HG03108 (cell line): Measurements from ENCODE around the gene MYCL.
"Not testable (repeated sequence)": the region's sequence is repeated elsewhere in the genome, so short reads cannot be mapped to it uniquely, and the experiment has no call there.

ENCODE experiments used
- ATAC-seq: cut with Tn5 transposase; IDR thresholded peaks from one replicate; pipeline ENCODE4 v1.9.1; 2021; ENCODE audit warnings: moderate library complexity; ENCODE audit not compliant: unreplicated experiment

Gene MYCL

GRCh38 chr1:39919545-39919944 is 17.8 kb upstream of the MYCL start:
- no peak for ATAC-seq

- no peak for ATAC-seq
Measured at GRCh38 chr1:39917825-39918224, 16.1 kb upstream of the MYCL start.

DNA sequence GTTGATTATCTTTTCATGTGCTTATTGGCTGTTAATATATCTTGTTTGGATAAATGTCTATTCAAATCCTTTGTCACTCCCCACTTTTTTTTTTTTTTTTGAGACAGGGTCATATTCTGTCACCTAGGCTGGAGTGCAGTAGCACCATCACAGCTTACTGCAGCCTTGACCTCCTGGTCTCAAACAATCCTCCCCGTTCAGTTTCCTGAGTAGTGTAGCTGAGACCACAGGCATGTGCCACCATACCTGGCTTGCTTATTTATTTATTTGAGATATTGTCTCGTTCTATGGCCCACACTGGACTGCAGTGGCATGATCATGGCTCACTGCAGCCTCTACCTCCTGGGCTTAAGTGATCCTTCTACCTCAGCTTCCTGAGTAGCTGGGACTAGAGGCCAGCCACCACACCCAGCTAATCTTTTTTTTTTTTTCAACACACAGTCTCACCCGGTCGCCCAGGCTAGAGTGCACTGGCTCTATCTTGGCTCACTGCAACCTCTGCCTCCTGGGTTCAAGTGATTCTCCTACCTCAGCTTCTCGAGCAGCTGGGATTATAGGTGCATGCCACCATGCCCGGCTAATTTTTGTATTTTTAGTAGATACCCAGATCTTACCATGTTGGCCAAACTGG is 13.9 kb upstream of the MYCL start:
- no peak for ATAC-seq

GRCh38 chr1:39913136-39913535 is 11.4 kb upstream of the MYCL start:
- ATAC-seq: not testable (repeated sequence)

GRCh38 chr1:39910263-39910662 is 8.5 kb upstream of the MYCL start:
- no peak for ATAC-seq

GRCh38 chr1:39908534-39908933 is 6.8 kb upstream of the MYCL start:
- no peak for ATAC-seq

DNA sequence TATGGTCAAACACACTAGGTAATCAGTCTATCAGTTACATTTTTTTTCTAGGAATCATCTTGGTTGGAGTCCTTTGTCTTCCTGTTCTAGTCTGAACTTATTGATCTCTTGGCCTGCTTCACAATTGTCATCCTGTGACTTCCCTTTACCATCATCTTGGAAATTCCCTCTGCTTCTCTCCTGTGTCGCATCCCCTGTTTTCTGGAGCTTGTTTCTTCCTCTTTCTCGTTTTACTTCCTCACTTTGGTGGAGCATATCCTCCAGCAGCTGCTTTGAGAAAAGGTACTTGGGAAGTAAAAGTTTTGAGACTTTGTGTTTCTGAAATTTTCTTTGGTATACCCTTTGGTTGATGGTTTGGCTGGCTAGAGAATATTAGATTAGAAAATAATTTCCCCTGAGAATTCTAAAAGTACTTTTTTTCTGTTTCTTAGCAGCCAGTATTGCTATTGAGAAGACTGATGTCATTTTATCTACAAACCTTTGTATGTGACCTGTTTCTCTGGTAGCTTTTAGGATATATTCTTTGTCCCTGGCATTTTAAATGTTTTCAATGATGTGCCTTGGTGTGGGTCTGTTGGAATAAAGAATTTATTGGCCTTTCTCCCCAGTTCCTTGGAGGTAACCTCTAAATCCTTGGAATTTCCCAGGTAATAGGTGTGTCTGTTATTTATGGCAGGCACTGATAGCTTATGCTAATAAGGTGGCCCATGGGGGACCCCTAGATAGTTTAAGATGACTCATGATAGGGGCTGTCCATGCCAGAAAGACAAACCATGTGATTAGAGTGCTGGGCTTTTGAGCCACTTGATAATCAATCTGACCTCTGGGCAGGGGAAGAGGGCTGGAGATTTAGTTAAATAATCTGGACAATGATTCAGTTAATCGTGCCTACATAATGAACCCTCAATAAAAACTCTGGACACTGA is 6.1 kb upstream of the MYCL start:
- ATAC-seq: no peak

DNA sequence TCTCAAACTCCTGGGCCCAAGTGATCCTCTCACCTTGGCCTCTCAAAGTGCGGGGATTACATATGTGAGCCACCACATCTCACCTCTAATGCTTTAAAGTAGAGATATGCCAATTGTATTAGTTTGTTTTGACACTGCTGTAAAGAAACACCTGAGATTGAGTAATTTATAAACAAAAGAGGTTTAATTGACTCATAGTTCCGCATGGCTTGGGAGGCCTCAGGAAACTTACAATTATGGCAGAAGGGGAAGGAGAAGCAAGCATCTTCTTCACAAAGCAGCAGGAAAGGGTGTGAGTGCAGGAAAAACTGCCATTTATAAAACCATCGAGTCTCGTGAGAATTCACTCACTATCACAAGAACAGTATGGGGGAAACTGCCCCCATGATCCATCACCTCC is 3.5 kb upstream of the MYCL start:
- no peak for ATAC-seq

- ATAC-seq: no peak
Measured at GRCh38 chr1:39902460-39902807, 717 bp upstream of the MYCL start.

GRCh38 chr1:39901464-39901713 is 328 bp downstream of the MYCL start:
- ATAC-seq: peak; percentile 4

DNA sequence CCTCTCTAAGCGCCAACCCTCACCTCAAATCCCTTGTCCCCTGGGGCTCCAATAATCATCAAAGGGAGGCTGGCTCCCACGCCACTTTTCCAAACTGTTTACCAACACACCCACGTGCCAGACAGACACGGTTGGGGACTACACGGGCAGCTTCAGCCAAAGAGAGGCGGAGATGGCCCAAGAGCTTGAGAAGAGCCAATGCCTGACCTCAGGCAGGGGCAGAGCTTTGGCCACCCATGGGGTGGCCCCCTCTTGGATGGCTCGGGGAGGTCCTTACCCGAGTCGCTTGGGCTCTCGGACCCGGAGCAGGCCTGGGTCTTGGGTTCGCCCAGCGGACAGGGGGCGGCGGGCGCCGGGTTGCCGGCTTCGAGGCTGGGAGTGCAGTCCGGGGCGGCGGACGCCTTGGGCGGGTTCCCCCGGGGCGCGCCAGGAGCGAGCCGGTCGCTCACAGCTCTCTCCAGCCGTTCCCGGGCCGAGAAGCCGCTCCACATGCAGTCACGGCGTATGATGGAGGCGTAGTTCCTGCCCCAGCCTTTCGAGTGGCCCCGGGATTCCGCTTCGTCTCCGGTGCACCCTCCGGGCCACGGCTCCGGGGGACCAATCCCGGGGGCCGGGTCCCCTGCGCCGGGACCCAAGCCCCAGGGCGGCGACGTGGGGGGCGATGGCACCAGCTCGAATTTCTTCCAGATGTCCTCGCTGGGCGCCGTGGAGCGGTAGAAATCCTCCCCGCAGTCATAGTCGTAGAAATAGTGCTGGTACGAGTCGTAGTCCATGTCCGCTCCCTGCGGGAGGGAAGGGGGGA is 854 bp downstream of the MYCL start:
- no peak for ATAC-seq

DNA sequence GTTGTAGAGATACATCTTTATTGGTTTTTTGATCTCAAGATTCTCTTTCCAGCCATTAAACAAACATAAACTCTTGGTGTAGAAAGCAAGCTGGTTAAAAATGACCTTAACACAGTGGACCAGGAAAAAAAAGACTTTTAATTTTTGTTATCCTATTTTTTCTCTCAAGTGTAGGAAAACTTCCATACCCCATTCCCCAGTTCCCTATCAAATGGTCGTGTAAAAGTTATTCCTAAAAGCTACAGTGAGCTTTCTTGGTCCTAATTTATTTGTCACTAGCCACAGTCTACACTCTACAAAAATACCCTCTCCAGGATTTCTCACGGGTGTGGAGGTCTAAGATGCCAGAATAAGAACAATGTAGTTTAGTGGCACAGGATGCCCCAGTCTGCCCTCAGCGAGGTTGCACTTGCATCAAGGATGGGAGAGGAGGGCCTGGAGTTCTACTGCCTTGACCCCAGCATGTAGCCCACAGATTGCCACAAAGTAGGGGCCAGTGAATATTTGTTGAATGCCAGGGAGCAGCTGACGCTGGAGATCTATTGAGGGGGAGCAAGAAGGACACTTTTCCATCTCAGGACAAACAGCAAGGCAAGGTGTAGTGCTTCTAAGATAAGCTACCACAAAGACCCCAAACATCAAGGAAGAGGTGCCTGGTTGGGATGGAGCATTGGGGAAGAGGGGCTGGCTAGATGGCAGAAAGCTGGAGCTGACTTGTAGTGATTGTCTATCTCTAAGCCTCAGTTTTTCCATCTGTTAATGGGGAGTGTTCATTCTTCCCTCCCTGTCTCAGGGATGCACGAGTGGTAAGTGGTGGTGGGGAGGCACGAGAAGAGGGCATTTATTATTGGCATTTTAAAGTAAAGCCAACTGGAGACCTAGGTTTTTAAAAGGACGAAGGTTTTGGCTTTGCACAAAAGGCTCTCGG is 1.8 kb downstream of the MYCL start:
- ATAC-seq: no peak

GRCh38 chr1:39898648-39899603 is 2.8 kb downstream of the MYCL start:
- ATAC-seq: no peak

DNA sequence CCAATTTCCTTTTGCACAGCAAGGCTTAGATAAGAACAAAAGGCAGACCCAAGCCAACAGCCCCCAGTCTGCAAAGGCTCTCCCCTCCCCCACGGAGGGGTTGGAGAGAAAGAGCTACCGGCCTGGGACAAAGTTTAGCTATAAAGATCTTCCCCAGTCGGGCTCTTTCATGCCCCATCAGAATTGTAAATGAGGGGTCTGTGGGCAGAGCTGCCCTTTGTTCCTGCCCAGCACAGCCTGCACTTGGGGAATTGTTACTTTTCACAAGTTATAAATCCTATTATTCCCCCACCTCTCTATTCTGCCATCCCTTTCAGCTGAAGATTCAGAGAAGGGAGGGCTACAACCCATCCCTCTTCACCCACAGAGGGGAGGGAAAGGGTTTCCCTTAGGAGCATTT is 3.5 kb downstream of the MYCL start:
- no peak for ATAC-seq

DNA sequence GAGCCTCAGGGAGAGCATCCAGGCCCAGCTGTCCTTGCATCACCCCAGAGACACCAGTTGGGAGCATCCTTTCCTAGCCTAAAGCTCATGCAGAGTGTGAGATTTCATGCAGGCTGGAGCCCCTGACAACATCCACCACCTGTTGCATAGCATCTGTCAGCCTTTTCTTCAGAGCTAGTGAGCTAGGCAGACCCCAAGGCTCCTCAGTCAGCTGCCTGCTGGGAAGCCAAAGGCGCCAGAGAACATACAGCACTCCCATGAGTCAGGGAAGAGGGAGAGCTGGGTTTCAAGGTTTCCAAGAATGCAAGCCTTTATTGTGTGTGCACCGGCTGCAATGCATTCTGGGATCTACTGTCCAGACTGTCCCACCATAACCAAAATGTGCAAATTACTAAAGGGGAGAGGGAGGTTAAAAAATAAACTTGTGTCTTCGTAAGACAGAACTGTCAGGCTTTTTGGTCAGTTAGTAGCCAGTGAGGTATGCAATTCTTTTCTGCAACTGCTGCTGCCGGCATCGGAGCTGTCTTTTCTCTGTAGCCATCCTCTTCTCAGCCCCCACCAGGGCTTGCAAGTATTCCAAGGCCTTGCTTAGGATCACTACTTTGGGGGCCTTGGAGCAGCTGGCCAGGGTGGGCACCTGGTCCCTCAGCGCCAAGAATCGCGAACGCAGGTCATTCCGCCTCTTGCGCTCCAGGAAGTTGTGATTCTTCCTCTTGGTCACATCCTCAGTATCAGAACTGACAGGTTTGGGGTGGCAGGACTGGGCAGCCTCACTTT is 4.6 kb downstream of the MYCL start:
- no peak for ATAC-seq

GRCh38 chr1:39895731-39896480 is 5.8 kb downstream of the MYCL start:
- ATAC-seq: no peak

DNA sequence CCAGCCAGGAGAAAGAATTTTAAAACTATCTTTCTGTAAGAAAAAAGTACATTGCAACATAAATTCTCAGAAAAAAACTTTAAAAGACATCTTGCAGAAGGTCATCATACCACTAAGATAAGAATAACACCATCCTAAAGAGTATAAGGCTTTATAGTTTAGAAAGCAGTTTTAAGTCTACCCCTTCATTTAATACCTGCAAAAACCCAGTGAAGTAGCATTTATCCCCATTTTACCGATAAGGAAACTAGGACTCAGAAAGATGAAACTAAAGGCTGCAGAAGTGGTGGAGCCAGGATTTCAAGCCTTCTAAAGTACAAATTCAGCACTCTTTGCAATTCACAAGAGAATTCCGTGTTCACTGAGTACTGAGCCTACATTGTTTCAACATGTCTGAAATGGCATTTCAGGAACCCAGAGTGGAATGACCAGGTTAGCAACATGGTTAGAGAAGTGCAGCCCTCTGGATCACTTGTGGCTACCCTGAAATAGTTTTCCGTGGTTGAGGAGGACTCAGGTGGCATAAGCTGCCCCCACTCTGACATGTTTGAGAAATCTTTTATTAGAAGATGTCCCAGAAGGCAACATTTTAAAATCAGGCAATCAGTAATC is 6.7 kb downstream of the MYCL start:
- ATAC-seq: no peak
